Endothelial cell of umbilical vein (primary cell): ENCODE results near the gene DQX1. TPM values are rescaled to one million over a fixed set of nuclear protein-coding genes. Genes with fewer than 3 reads are reported as not detected.

ENCODE experiments used
- BruUV-seq: library from RNA; stranded (reverse); fragments of 400-500 nt; replicated peaks from 2 replicates; lab custom pipeline; 2021; lab: Mats Ljungman, UMichigan
- CTCF ChIA-PET: fragments of 300-600, 350-600 bp; sonication (Branson Sonifier 250); formaldehyde crosslinking; loops from one replicate; lab custom pipeline; 2021; ENCODE audit warnings: antibody characterized with exemption, inconsistent platforms; lab: Charles Lee
- POLR2A ChIA-PET: fragments of 300-600, 350-600 bp; sonication (Branson Sonifier 250); formaldehyde crosslinking; loops from one replicate; lab custom pipeline; 2021; ENCODE audit warnings: antibody characterized with exemption, inconsistent platforms; lab: Charles Lee
- DNase-seq: peaks from one replicate; pipeline ENCODE4 v3.0.0-alpha.2; 2011; ENCODE audit warnings: low read depth, low spot score
- FAIRE-seq: peaks from 2 replicates; lab custom pipeline; 2011; peaks lifted over from hg19 to GRCh38; lab: Jason Lieb, UNC
- H2AFZ ChIP-seq: 2 replicates; pipeline ENCODE4 v1.6.0; 2012; ENCODE audit warnings: low read depth, low read length, control low read depth, inconsistent platforms
- H3K27ac ChIP-seq: 2 replicates; pipeline ENCODE4 v1.5.1; 2011; ENCODE audit warnings: low read depth, mild to moderate bottlenecking, control low read depth, low read length, moderate library complexity; ENCODE audit not compliant: insufficient read depth
- H3K27me3 ChIP-seq, 2 experiments: 2 replicates each; pipeline versions ENCODE4 v1.6.0 to v1.6.1; 2011; ENCODE audit warnings: low read length in 2 of 2, mixed read lengths in 1 of 2; ENCODE audit not compliant: control insufficient read depth in 2 of 2, insufficient read depth in 2 of 2
- H3K36me3 ChIP-seq, 2 experiments: 2 replicates in 1 of 2; 3 replicates in 1 of 2; pipeline ENCODE4 v1.5.1; 2011; ENCODE audit warnings: low read length in 2 of 2, mild to moderate bottlenecking in 1 of 2, moderate library complexity in 1 of 2; ENCODE audit not compliant: control insufficient read depth in 2 of 2, insufficient read depth in 2 of 2; ENCODE audit errors: extremely low read depth in 1 of 2
- H3K4me1 ChIP-seq: 3 replicates; pipeline ENCODE4 v1.5.1; 2011; ENCODE audit warnings: mild to moderate bottlenecking, low read length; ENCODE audit not compliant: control insufficient read depth, insufficient read depth; ENCODE audit errors: extremely low read depth
- H3K4me2 ChIP-seq: 2 replicates; pipeline ENCODE4 v1.6.1; 2011; ENCODE audit warnings: low read length, control low read depth, mixed read lengths; ENCODE audit not compliant: insufficient read depth
- H3K4me3 ChIP-seq, 3 experiments: fragments of 200-600 bp in 1 of 3; sonication (generic), shearing (Covaris generic) in 1 of 3; replicated peaks in 1 of 3; 2 replicates each; pipeline ENCODE4 v1.5.1; 2011 to 2016; ENCODE audit warnings: control low read depth in 3 of 3, low read length in 3 of 3, mild to moderate bottlenecking in 2 of 3, inconsistent platforms in 1 of 3, low read depth in 1 of 3, moderate library complexity in 1 of 3; ENCODE audit not compliant: insufficient read depth in 1 of 3
- H3K79me2 ChIP-seq: 2 replicates; pipeline ENCODE4 v1.6.0; 2012; ENCODE audit warnings: low read length, inconsistent platforms; ENCODE audit not compliant: control insufficient read depth, insufficient read depth
- H3K9ac ChIP-seq: replicated peaks from 2 replicates; pipeline ENCODE3; 2011; ENCODE audit warnings: low read length, control low read depth; ENCODE audit not compliant: insufficient read depth; ENCODE audit errors: extremely low read depth
- H3K9me1 ChIP-seq: replicated peaks from 3 replicates; pipeline ENCODE4 v1.6.0; 2011; ENCODE audit warnings: mild to moderate bottlenecking, low read length; ENCODE audit not compliant: control insufficient read depth, insufficient read depth; ENCODE audit errors: extremely low read depth
- H3K9me3 ChIP-seq: replicated peaks from 2 replicates; pipeline ENCODE4 v1.5.1; 2012; ENCODE audit warnings: low read length, inconsistent platforms; ENCODE audit not compliant: control insufficient read depth, insufficient read depth
- H4K20me1 ChIP-seq: replicated peaks from 2 replicates; pipeline ENCODE3; 2011; ENCODE audit warnings: mild to moderate bottlenecking, low read length; ENCODE audit not compliant: control insufficient read depth, insufficient read depth; ENCODE audit errors: extremely low read depth
- CTCF ChIP-seq, 2 donors: IDR thresholded peaks; 1 replicate in 1 of 2; 2 replicates in 1 of 2; pipeline ENCODE4 v1.5.1; 2011; ENCODE audit warnings: low read length in 2 of 2, mild to moderate bottlenecking in 2 of 2, moderate library complexity in 2 of 2, control low read depth in 1 of 2, inconsistent platforms in 1 of 2, low read depth in 1 of 2; ENCODE audit not compliant: insufficient read depth in 1 of 2; ENCODE audit errors: extremely low read depth in 1 of 2
- EZH2 ChIP-seq: IDR thresholded peaks from 2 replicates; pipeline ENCODE4 v1.6.1; 2012; ENCODE audit warnings: borderline replicate concordance, low read depth, mild to moderate bottlenecking, moderate library complexity, low read length, inconsistent platforms; ENCODE audit not compliant: severe bottlenecking
- FOS ChIP-seq: IDR thresholded peaks from 2 replicates; pipeline ENCODE4 v1.6.1; 2011; ENCODE audit warnings: mild to moderate bottlenecking, low read length, moderate library complexity, borderline replicate concordance; ENCODE audit not compliant: insufficient read depth
- GATA2 ChIP-seq: IDR thresholded peaks from 2 replicates; pipeline ENCODE4 v1.7.0; 2011; ENCODE audit warnings: low read depth, mild to moderate bottlenecking, moderate library complexity, mixed read lengths, low read length; ENCODE audit not compliant: insufficient read length, insufficient read depth
- JUN ChIP-seq: IDR thresholded peaks from 2 replicates; pipeline ENCODE4 v1.6.1; 2011; ENCODE audit warnings: borderline replicate concordance, low read depth; ENCODE audit not compliant: insufficient read length, insufficient read depth
- MAX ChIP-seq: IDR thresholded peaks from 2 replicates; pipeline ENCODE4 v1.6.1; 2011; ENCODE audit not compliant: insufficient read depth, insufficient read length
- MYC ChIP-seq: IDR thresholded peaks from one replicate; pipeline ENCODE4 v1.6.1; 2011; ENCODE audit warnings: mild to moderate bottlenecking, low read depth, low read length
- POLR2A ChIP-seq: IDR thresholded peaks from 2 replicates; pipeline ENCODE4 v1.6.1; 2012; ENCODE audit warnings: low read depth, mild to moderate bottlenecking, control low read depth, low read length
- POLR2AphosphoS5 ChIP-seq: IDR thresholded peaks from 2 replicates; pipeline ENCODE4 v1.6.1; 2012; ENCODE audit warnings: low read depth, mild to moderate bottlenecking, control low read depth, low read length, moderate library complexity; ENCODE audit not compliant: insufficient read depth
- dilution Hi-C: fragments of 300-500 bp; cut with MboI; formaldehyde crosslinking; loops from one replicate; pipeline ENCODE4 v1.15.0; 2019; ENCODE audit warnings: low sequenced_read_pairs; ENCODE audit not compliant: extremely low pct_ligation_motif_present
- intact Hi-C: fragments of 100-400 bp; cut with micrococcal nuclease; formaldehyde crosslinking; loops from one replicate; pipeline ENCODE4 v1.10.0; 2022
- polyA plus RNA-seq, 4 experiments: library from polyadenylated mRNA; depleted of rRNA in 3 of 4; stranded (reverse) in 3 of 4; unstranded in 1 of 4; fragments of >200 nt; gene quantifications; 2 replicates each; pipeline versions ENCODE4 v1.2.1 to v1.2.3, GENCODE V29; 2011 to 2012; ENCODE audit warnings: missing spikeins in 1 of 4
- total RNA-seq: library from RNA; stranded (reverse); gene quantifications from 2 replicates; pipeline ENCODE4 v1.2.3, GENCODE V29; 2021

DQX1 gene
- total and polyA plus RNA-seq, 2 donors (not counting 3 experiments of a cell fraction or from before 2014, with no cell fraction given), result 0.06 to 0.44 TPM

- DNase-seq, result peak; percentile 86
- peaks cover 0 to 4% of the 10 kb centered on the region in 2 experiments for H3K36me3 ChIP-seq
- dilution Hi-C loops (no loop called here), intact Hi-C loops (loop anchor here (1.0 to 5.0 kb wide), 2 partner anchors 20 to 149 kb away; partner anchors contain the start of genes SEMA4F and TTC31)
- TSS peak; percentile 30 for BruUV-seq
- H3K4me1 ChIP-seq, result peaks cover 40% of the 10 kb centered on the region
- ChIA-PET CTCF (interaction anchor here (1.4 to 1.8 kb wide), 3 partner anchors 13 to 111 kb away, joined by 3 to 10 read pairs (median 4); partner anchors contain the start of genes CCDC142 and TTC31), POLR2A (no interaction called here)
- peaks cover 4% of the 10 kb centered on the region for H3K79me2 ChIP-seq
- H3K4me2 ChIP-seq, result peak overlapping the region; percentile 62
- peak overlapping the region; percentile 59 for H3K27ac ChIP-seq
- H4K20me1 ChIP-seq, result no peaks in the 10 kb centered on the region
- peaks cover 18 to 30% of the 10 kb centered on the region in 2 experiments for H3K27me3 ChIP-seq
- peak overlapping the region; percentile 44 to 55 (median 50) for H3K4me3 ChIP-seq
- peak overlapping the region; percentile 46 for H3K9ac ChIP-seq
- TF ChIP-seq JUN (peak; percentile 62), CTCF (IDR thresholded peaks at IDR 0.05; ENCODE audit: extremely low read depth in 1 of 2, insufficient read depth in 1 of 2, low read depth in 1 of 2, low read length in 2 of 2) (peak; percentile 31 to 50), MYC (no peak), EZH2 (no peak), FOS (peak; percentile 90), POLR2A (peak; percentile 96), MAX (peak; percentile 37), POLR2AphosphoS5 (peak; percentile 98), GATA2 (no peak)
- no peaks in the 10 kb centered on the region for H3K9me1 ChIP-seq
- no peaks in the 10 kb centered on the region for H3K9me3 ChIP-seq
- peak; percentile 97 for FAIRE-seq
- H2AFZ ChIP-seq, result peak overlapping the region; percentile 41
These were observed 23.1 kb downstream of the DQX1 start for GRCh38 chr2:74502720-74503505.
